GM12878 (cell line): ENCODE measurements around the gene MCM9. TPM values are rescaled to one million over a fixed set of nuclear protein-coding genes. Genes with fewer than 3 reads are reported as not detected.

Experiments
- ATF2 ChIP-seq: IDR thresholded peaks from 2 replicates; pipeline ENCODE4 v1.6.1; 2012; ENCODE audit warnings: low read length, inconsistent platforms
- EP300 ChIP-seq, 2 experiments: fragments of 150-350 bp in 1 of 2; IDR thresholded peaks; 2 replicates each; pipeline ENCODE4 v1.6.1; 2011 to 2012; ENCODE audit warnings: low read depth in 2 of 2, low read length in 2 of 2, borderline replicate concordance in 1 of 2, improper control_type of control experiment in 1 of 2, inconsistent platforms in 1 of 2; ENCODE audit not compliant: control insufficient read depth in 1 of 2
- HSF1 ChIP-seq: fragments of 150-350 bp; IDR thresholded peaks from 2 replicates; pipeline ENCODE4 v1.6.1; 2014; ENCODE audit warnings: mild to moderate bottlenecking, low read depth, low read length
- MLLT1 ChIP-seq: fragments of 450-650 bp; IDR thresholded peaks from 2 replicates; pipeline ENCODE4 v1.6.1; 2016; ENCODE audit warnings: mild to moderate bottlenecking
- MXI1 ChIP-seq: fragments of 150-350 bp; IDR thresholded peaks from 2 replicates; pipeline ENCODE4 v1.6.1; 2011; ENCODE audit warnings: low read depth, mild to moderate bottlenecking, inconsistent platforms, low read length, improper control_type of control experiment
- RBBP5 ChIP-seq: fragments of 200-600 bp; sonication (generic); conservative IDR thresholded peaks from 2 replicates; pipeline ENCODE4 v1.6.1; 2016
- RCOR1 ChIP-seq: conservative IDR thresholded peaks from 2 replicates; pipeline ENCODE4 v1.6.1; 2012; ENCODE audit warnings: low read depth, low read length, improper control_type of control experiment
- ZBED1 ChIP-seq: IDR thresholded peaks from 2 replicates; pipeline ENCODE4 v1.6.1; 2016; ENCODE audit warnings: borderline replicate concordance
- ZNF207 ChIP-seq: fragments of 450-650 bp; IDR thresholded peaks from 2 replicates; pipeline ENCODE4 v1.6.1; 2014; ENCODE audit warnings: antibody characterized with exemption, mild to moderate bottlenecking, borderline replicate concordance
- polyA plus RNA-seq, 11 experiments: library from polyadenylated mRNA; depleted of rRNA in 4 of 11; unstranded in 6 of 11; stranded (reverse) in 5 of 11; fragments of >200 nt; fragmentation: Nextera tagmentation in 4 of 11; fragmentation: Illumina TruSeq in 1 of 11; extraction: Ambion mirVana in 4 of 11; extraction: Trizol in 1 of 11; gene quantifications; 1 replicate in 1 of 11; 2 replicates in 10 of 11; pipeline versions ENCODE4 v1.2.1 to v1.2.3, GENCODE V29; 2011 to 2016; ENCODE audit warnings: inconsistent platforms in 2 of 11, missing spikeins in 2 of 11, low read depth in 1 of 11
- total RNA-seq, 4 experiments: library from RNA; depleted of rRNA in 3 of 4; stranded (reverse); fragments of >200 nt in 3 of 4; fragmentation: Illumina TruSeq in 1 of 4; extraction: Trizol in 1 of 4; gene quantifications; 2 replicates each; pipeline versions ENCODE4 v1.2.1 to v1.2.3, GENCODE V29; 2013 to 2021

MCM9 gene
- total and polyA plus RNA-seq, 10 of the 15 experiments (the other 5 are each of a cell fraction or from before 2014, with no cell fraction given): 3.4 to 18.5 (median 9.7) TPM

- no peak for TF ChIP-seq ATF2
- no peak for TF ChIP-seq RCOR1
- TF ChIP-seq EP300 (IDR thresholded peaks at IDR 0.05; ENCODE audit: borderline replicate concordance in 1 of 2, control insufficient read depth in 1 of 2, low read depth in 2 of 2, low read length in 2 of 2): no peak
- no peak for TF ChIP-seq ZNF207
- TF ChIP-seq RBBP5: no peak
- TF ChIP-seq MXI1: no peak
- TF ChIP-seq ZBED1: no peak
- TF ChIP-seq HSF1: no peak
- TF ChIP-seq MLLT1: no peak
Measured at GRCh38 chr6:118774581-118774980, 160.4 kb downstream of the MCM9 start (continued).
